ENCODE data around the gene NPIPA5. TPM values are rescaled to one million over a fixed set of nuclear protein-coding genes. Genes with fewer than 3 reads are reported as not detected.

NPIPA5 gene
- under 0.01 and 0.54 TPM in 2 replicates for total RNA-seq

GRCh38 chr16:15378194-15378593 lies at the start of gene NPIPA5:
Gene NPIPA5 (minus strand): TSS chr16:15378294. CDS start chr16:15378294, 0 bp downstream.

GRCh38 chr16:15395631-15396508 lies 17.8 kb upstream of the NPIPA5 start, which contains the start of gene MPV17L:
Gene MPV17L (plus strand): TSS chr16:15395754. CDS start chr16:15395898, 144 bp downstream.

Other genes starting within 250 kb of the NPIPA5 start
- gene MPV17L, start 17.5 kb upstream of the NPIPA5 start, total RNA-seq = not detected in 2 replicates
- gene BMERB1, start 56.3 kb upstream of the NPIPA5 start, total RNA-seq = 1.6 TPM in 1 of 2 replicates, not detected in the other

All from placental epithelial cell (primary cell).